ENCODE results near the gene CNTLN.
A peak's percentile ranks its signal among the peaks of the same experiment; 100 is the strongest.
"Not testable (repeated sequence)": the region's sequence is repeated elsewhere in the genome, so short reads cannot be mapped to it uniquely, and the experiment has no call there.

Gene CNTLN

GRCh38 chr9:17134396-17135294 lies at the start of gene CNTLN:
Gene CNTLN, plus strand, starts transcription at chr9:17135040. Its CDS starts 26 bp downstream, at chr9:17135066.
- DNase-seq, result peak; percentile 82

- no peak for DNase-seq
Observed at GRCh38 chr9:17088566-17088965, 46.3 kb upstream of the CNTLN start.

GRCh38 chr9:17090041-17090440 lies 44.8 kb upstream of the CNTLN start:
- DNase-seq, result no peak

- DNase-seq, result peak; percentile 18
Observed at GRCh38 chr9:17116400-17116837, 18.4 kb upstream of the CNTLN start.

GRCh38 chr9:17117372-17117771 lies 17.5 kb upstream of the CNTLN start:
- no peak for DNase-seq

GRCh38 chr9:17120203-17120602 lies 14.6 kb upstream of the CNTLN start:
- no peak for DNase-seq

GRCh38 chr9:17121264-17121663 lies 13.6 kb upstream of the CNTLN start:
- no peak for DNase-seq

- DNase-seq, result no peak
Observed at GRCh38 chr9:17130291-17130690, 4.5 kb upstream of the CNTLN start.

GRCh38 chr9:17130725-17131124 lies 4.1 kb upstream of the CNTLN start:
- DNase-seq, result no peak

GRCh38 chr9:17131494-17131893 lies 3.3 kb upstream of the CNTLN start:
- no peak for DNase-seq

- DNase-seq, result peak; percentile 47
Observed at GRCh38 chr9:17135295-17136160, 688 bp downstream of the CNTLN start.

- DNase-seq, result no peak
Observed at GRCh38 chr9:17137566-17137965, 2.7 kb downstream of the CNTLN start.

- no peak for DNase-seq
Observed at GRCh38 chr9:17138503-17138902, 3.7 kb downstream of the CNTLN start.

- no peak for DNase-seq
Observed at GRCh38 chr9:17140418-17140817, 5.6 kb downstream of the CNTLN start.

- no peak for DNase-seq
Observed at GRCh38 chr9:17148324-17148723, 13.5 kb downstream of the CNTLN start.

GRCh38 chr9:17159469-17159868 lies 24.6 kb downstream of the CNTLN start:
- DNase-seq, result no peak

- no peak for DNase-seq
Observed at GRCh38 chr9:17160327-17160726, 25.5 kb downstream of the CNTLN start.

GRCh38 chr9:17165764-17166163 lies 30.9 kb downstream of the CNTLN start:
- DNase-seq, result no peak

- DNase-seq, result no peak
Observed at GRCh38 chr9:17166346-17166745, 31.5 kb downstream of the CNTLN start.

GRCh38 chr9:17171309-17172094 lies 36.7 kb downstream of the CNTLN start:
- DNase-seq, result no peak

GRCh38 chr9:17177496-17177895 lies 42.7 kb downstream of the CNTLN start:
- not testable (repeated sequence) for DNase-seq

GRCh38 chr9:17185481-17186029 lies 50.7 kb downstream of the CNTLN start:
- no peak for DNase-seq

GRCh38 chr9:17191082-17191481 lies 56.2 kb downstream of the CNTLN start:
- DNase-seq, result no peak
